SK-N-SH (cell line): Measurements from ENCODE around the gene ZMYND8. TPM values are rescaled to one million over a fixed set of nuclear protein-coding genes. Genes with fewer than 3 reads are reported as not detected.
A peak's percentile ranks its signal among the peaks of the same experiment; 100 is the strongest.

Experiments used
- CTCF ChIA-PET: fragments of 300-600, 350-600 bp; formaldehyde crosslinking; extraction: SDS; loops from one replicate; lab custom pipeline; 2021; lab: Yijun Ruan, JAX
- POLR2A ChIA-PET: fragments of 350-600 bp; sonication (Branson Sonifier 250); formaldehyde crosslinking; extraction: SDS; loops from one replicate; lab custom pipeline; 2020; ENCODE audit warnings: antibody characterized with exemption, inconsistent platforms; lab: Yijun Ruan, JAX
- DNase-seq: peaks from one replicate; pipeline ENCODE4 v3.0.0; 2012
- H2AFZ ChIP-seq: fragments of 200-600 bp; sonication (generic); 2 replicates; pipeline ENCODE4 v1.8.1; 2016; ENCODE audit warnings: antibody characterized with exemption, mild to moderate bottlenecking, low read depth
- H3F3A ChIP-seq: fragments of 200-600 bp; sonication (generic); replicated peaks from 2 replicates; pipeline ENCODE3; 2016; ENCODE audit warnings: antibody characterized with exemption, mild to moderate bottlenecking; ENCODE audit not compliant: insufficient read depth
- H3K27ac ChIP-seq, 2 experiments: fragments of 200-500 bp in 1 of 2; fragments of 200-600 bp in 1 of 2; sonication (Bioruptor generic) in 1 of 2; sonication (generic), shearing (Covaris generic) in 1 of 2; 2 replicates each; pipeline versions ENCODE4 v1.5.1 to v1.6.1; 2014 to 2016; ENCODE audit warnings: low read depth in 2 of 2, inconsistent platforms in 1 of 2, low read length in 1 of 2, mild to moderate bottlenecking in 1 of 2, mixed read lengths in 1 of 2
- H3K27me3 ChIP-seq: fragments of 200-600 bp; sonication (generic), shearing (Covaris generic); 2 replicates; pipeline ENCODE4 v1.6.1; 2016; ENCODE audit warnings: mixed run types; ENCODE audit not compliant: insufficient read depth
- H3K36me3 ChIP-seq, 2 experiments: fragments of 200-500 bp in 1 of 2; fragments of 200-600 bp in 1 of 2; sonication (Bioruptor generic) in 1 of 2; sonication (generic) in 1 of 2; replicated peaks in 1 of 2; 2 replicates each; pipeline versions ENCODE3 to v1.5.1; 2014 to 2016; ENCODE audit warnings: low read length in 1 of 2, mild to moderate bottlenecking in 1 of 2; ENCODE audit not compliant: insufficient read depth in 2 of 2, control insufficient read depth in 1 of 2
- H3K4me1 ChIP-seq, 2 experiments: fragments of 200-500 bp in 1 of 2; fragments of 200-600 bp in 1 of 2; sonication (Bioruptor generic) in 1 of 2; sonication (generic), shearing (Covaris generic) in 1 of 2; 2 replicates each; pipeline versions ENCODE4 v1.5.1 to v1.6.1; 2014 to 2016; ENCODE audit warnings: low read depth in 1 of 2, low read length in 1 of 2, mixed run types in 1 of 2; ENCODE audit not compliant: insufficient read depth in 2 of 2, control insufficient read depth in 1 of 2
- H3K4me2 ChIP-seq: fragments of 200-600 bp; sonication (generic), shearing (Covaris generic); 2 replicates; pipeline ENCODE4 v1.6.1; 2017; ENCODE audit warnings: mixed run types
- H3K4me3 ChIP-seq, 2 experiments: fragments of 200-500 bp in 1 of 2; fragments of 200-600 bp in 1 of 2; sonication (Bioruptor generic) in 1 of 2; sonication (generic), shearing (Covaris generic) in 1 of 2; 2 replicates each; pipeline versions ENCODE4 v1.5.1 to v1.8.1; 2014 to 2016; ENCODE audit warnings: low read depth in 2 of 2, inconsistent platforms in 1 of 2, low read length in 1 of 2, mild to moderate bottlenecking in 1 of 2, mixed read lengths in 1 of 2, moderate library complexity in 1 of 2
- H3K79me2 ChIP-seq: fragments of 200-600 bp; sonication (generic); 2 replicates; pipeline ENCODE4 v1.8.1; 2017; ENCODE audit warnings: mild to moderate bottlenecking; ENCODE audit not compliant: insufficient read depth
- H3K9ac ChIP-seq: fragments of 200-600 bp; sonication (generic); 2 replicates; pipeline ENCODE4 v1.6.1; 2017; ENCODE audit warnings: mixed run types
- H3K9me2 ChIP-seq: fragments of 200-600 bp; sonication (generic); 2 replicates; pipeline ENCODE4 v1.6.1; 2017; ENCODE audit warnings: mixed run types
- H3K9me3 ChIP-seq: fragments of 200-600 bp; sonication (generic); 2 replicates; pipeline ENCODE4 v1.6.1; 2017; ENCODE audit warnings: mixed run types, mild to moderate bottlenecking, moderate library complexity
- H4K20me1 ChIP-seq: fragments of 200-600 bp; sonication (generic); 2 replicates; pipeline ENCODE4 v1.6.1; 2017; ENCODE audit warnings: mild to moderate bottlenecking, mixed run types; ENCODE audit not compliant: insufficient read depth
- CHD2 ChIP-seq: fragments of 150-350 bp; IDR thresholded peaks from 2 replicates; pipeline ENCODE4 v1.6.1; 2018; ENCODE audit warnings: low read length; ENCODE audit not compliant: partially characterized antibody
- GABPA ChIP-seq: IDR thresholded peaks from 2 replicates; pipeline ENCODE4 v1.4.0; 2012; ENCODE audit warnings: low read depth, mild to moderate bottlenecking
- MAX ChIP-seq: IDR thresholded peaks from 2 replicates; pipeline ENCODE4 v1.4.0; 2012; ENCODE audit warnings: low read depth
- MXI1 ChIP-seq: IDR thresholded peaks from 2 replicates; pipeline ENCODE4 v1.6.1; 2012; ENCODE audit warnings: mild to moderate bottlenecking, low read depth, low read length, improper control_type of control experiment
- NFIC ChIP-seq: IDR thresholded peaks from 2 replicates; pipeline ENCODE4 v1.4.0; 2012; ENCODE audit warnings: borderline replicate concordance
- POLR2AphosphoS5 ChIP-seq: IDR thresholded peaks from 2 replicates; pipeline ENCODE4 v1.6.1; 2012; ENCODE audit warnings: low read depth, low read length
- RAD21 ChIP-seq: IDR thresholded peaks from 2 replicates; pipeline ENCODE4 v1.6.1; 2012; ENCODE audit warnings: mild to moderate bottlenecking, low read length
- REST ChIP-seq: IDR thresholded peaks from 2 replicates; pipeline ENCODE4 v1.6.1; 2012; ENCODE audit warnings: mild to moderate bottlenecking, low read depth, low read length, moderate library complexity
- RFX5 ChIP-seq: IDR thresholded peaks from 2 replicates; pipeline ENCODE4 v1.6.1; 2012; ENCODE audit warnings: mild to moderate bottlenecking, improper control_type of control experiment, low read length
- SIN3A ChIP-seq: IDR thresholded peaks from 2 replicates; pipeline ENCODE4 v1.6.1; 2012; ENCODE audit warnings: low read depth, mild to moderate bottlenecking, low read length, moderate library complexity, borderline replicate concordance
- TAF1 ChIP-seq: IDR thresholded peaks from 2 replicates; pipeline ENCODE4 v1.6.1; 2012; ENCODE audit warnings: low read depth, mild to moderate bottlenecking, low read length, moderate library complexity, borderline replicate concordance
- WGBS: methylation state at CpG from one replicate; pipeline ENCODE4 v1.1.6; 2017; ENCODE audit warnings: low lambda C conversion rate; 5-methylcytosine and 5-hydroxymethylcytosine counted together
- polyA plus RNA-seq, 3 experiments: library from polyadenylated mRNA; depleted of rRNA; stranded (reverse); fragments of >200 nt; gene quantifications; 2 replicates each; pipeline ENCODE4 v1.2.3, GENCODE V29; 2012
- TF ChIP-seq, protein P1 (sequence below): IDR thresholded peaks from 2 replicates; pipeline ENCODE4; 2012
- TF ChIP-seq, protein P2 (sequence below): fragments of 150-350 bp; IDR thresholded peaks from 2 replicates; pipeline ENCODE4 v1.6.1; 2016; ENCODE audit warnings: mild to moderate bottlenecking, low read depth, low read length

Gene ZMYND8
- polyA plus RNA-seq, 1 of the 3 experiments (the other 2 are of a cell fraction) = 25.3 TPM

DNA sequence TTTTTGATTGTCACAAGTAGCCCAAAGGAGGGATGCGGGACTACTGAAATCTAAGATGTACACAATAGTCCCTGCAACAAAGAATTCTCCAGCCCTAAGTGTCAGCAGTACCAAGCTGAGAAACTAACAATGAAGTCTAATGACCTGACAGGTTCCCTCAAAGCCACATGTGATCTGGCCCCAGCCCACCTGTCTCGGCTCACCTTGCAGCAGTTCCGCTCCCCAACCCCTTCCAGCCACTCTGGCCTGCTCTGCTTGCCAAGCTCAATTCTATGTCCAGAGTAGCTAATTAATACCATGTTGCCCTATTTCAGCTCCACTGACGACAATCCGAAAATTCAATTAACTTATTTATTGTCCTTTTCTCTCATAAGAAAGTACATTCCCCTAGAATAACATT lies 72.1 kb downstream of the ZMYND8 start:
- 89% methylated on average over 5 of the region's 5 CpGs for WGBS
- Histone ChIP-seq H3F3A (peaks cover 10% of the 10 kb centered on the region), H4K20me1 (no peaks in the 10 kb centered on the region), H3K79me2 (peaks cover 22% of the 10 kb centered on the region), H3K9me3 (no peaks in the 10 kb centered on the region), H3K4me3 (no peak overlapping the region), H3K9ac (no peak overlapping the region), H2AFZ (no peak overlapping the region), H3K4me1 (peaks cover 0 to 10% of the 10 kb centered on the region in 2 experiments; a peak in 2 of 4 replicates), H3K9me2 (no peaks in the 10 kb centered on the region), H3K36me3 (peaks cover 58 to 80% of the 10 kb centered on the region in 2 experiments), H3K4me2 (no peak overlapping the region), H3K27ac (peak overlapping the region in 1 of 2 experiments; percentile 18; a peak in 1 of 4 replicates), H3K27me3 (no peaks in the 10 kb centered on the region)
- peak; percentile 23 for DNase-seq
- TF ChIP-seq MXI1 (no peak), CHD2 (no peak), POLR2AphosphoS5 (no peak), REST (no peak), SIN3A (no peak), GABPA (no peak), NFIC (no peak), RAD21 (no peak), TAF1 (no peak), MAX (no peak), RFX5 (no peak)
- TF ChIP-seq, protein P1, sequence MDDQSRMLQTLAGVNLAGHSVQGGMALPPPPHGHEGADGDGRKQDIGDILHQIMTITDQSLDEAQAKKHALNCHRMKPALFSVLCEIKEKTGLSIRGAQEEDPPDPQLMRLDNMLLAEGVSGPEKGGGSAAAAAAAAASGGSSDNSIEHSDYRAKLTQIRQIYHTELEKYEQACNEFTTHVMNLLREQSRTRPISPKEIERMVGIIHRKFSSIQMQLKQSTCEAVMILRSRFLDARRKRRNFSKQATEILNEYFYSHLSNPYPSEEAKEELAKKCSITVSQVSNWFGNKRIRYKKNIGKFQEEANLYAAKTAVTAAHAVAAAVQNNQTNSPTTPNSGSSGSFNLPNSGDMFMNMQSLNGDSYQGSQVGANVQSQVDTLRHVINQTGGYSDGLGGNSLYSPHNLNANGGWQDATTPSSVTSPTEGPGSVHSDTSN = no peak
- TF ChIP-seq, protein P2, sequence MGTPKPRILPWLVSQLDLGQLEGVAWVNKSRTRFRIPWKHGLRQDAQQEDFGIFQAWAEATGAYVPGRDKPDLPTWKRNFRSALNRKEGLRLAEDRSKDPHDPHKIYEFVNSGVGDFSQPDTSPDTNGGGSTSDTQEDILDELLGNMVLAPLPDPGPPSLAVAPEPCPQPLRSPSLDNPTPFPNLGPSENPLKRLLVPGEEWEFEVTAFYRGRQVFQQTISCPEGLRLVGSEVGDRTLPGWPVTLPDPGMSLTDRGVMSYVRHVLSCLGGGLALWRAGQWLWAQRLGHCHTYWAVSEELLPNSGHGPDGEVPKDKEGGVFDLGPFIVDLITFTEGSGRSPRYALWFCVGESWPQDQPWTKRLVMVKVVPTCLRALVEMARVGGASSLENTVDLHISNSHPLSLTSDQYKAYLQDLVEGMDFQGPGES = no peak
- ChIA-PET POLR2A (no interaction called here), CTCF (interaction anchor here (0.7 to 16.3 kb wide), 5 partner anchors 12 to 1337 kb away, joined by 3 to 546 read pairs (median 5); no protein-coding TSS in a partner anchor)
